Measurements from ENCODE around the gene CIB1. TPM values are rescaled to one million over a fixed set of nuclear protein-coding genes. Genes with fewer than 3 reads are reported as not detected.

The CIB1 gene
- total RNA-seq, 1 experiment from 2014 or later, result 113 TPM

DNA sequence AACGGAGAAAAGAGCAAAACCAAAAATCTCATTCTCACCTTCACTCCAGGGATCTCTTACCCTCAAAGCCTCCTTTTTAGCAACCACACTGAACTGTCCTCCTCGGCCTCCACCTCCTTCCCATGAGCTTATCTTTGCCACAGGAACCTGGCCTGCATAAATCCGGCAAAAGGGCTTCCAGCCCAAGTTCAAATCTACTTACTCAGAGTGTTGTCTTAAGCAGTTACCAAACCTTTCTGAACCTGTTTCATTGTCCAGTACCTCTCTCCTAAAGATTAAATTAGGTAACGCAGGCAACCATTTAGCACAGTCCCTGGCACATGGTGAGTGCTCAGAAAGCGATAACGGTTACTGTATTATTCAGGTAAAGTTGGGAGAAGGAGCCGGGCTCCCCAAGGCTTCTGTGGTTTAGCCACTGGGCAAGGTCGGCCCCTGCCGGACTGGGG, 777 bp downstream of the CIB1 start:
- Histone ChIP-seq H3K4me3 (peak overlapping the region; percentile 86), H2AFZ (peak overlapping the region; percentile 89; the same call in 1 of the 2 replicates), H3K9me3 (ENCODE audit: insufficient read depth, low read depth) (no peaks in the 10 kb centered on the region), H3F3A (ENCODE audit: insufficient read depth, low read depth) (peaks cover 78% of the 10 kb centered on the region), H4K20me1 (ENCODE audit: insufficient read depth) (0 out of 2 replicates have a peak, but pooled peaks cover 14% of the 10 kb centered on the region), H3K79me2 (ENCODE audit: low read depth) (peaks cover 49% of the 10 kb centered on the region), H3K4me2 (peak overlapping the region; percentile 94), H3K4me1 (replicated peaks; ENCODE audit: insufficient read depth) (peaks cover 57% of the 10 kb centered on the region), H3K27ac (peak overlapping the region; percentile 74), H3K27me3 (ENCODE audit: insufficient read depth, low read depth) (no peaks in the 10 kb centered on the region), H3K36me3 (ENCODE audit: low read depth) (peaks cover 16% of the 10 kb centered on the region), H3K9me2 (ENCODE audit: insufficient read depth) (no peaks in the 10 kb centered on the region)
- TF ChIP-seq, protein P1, sequence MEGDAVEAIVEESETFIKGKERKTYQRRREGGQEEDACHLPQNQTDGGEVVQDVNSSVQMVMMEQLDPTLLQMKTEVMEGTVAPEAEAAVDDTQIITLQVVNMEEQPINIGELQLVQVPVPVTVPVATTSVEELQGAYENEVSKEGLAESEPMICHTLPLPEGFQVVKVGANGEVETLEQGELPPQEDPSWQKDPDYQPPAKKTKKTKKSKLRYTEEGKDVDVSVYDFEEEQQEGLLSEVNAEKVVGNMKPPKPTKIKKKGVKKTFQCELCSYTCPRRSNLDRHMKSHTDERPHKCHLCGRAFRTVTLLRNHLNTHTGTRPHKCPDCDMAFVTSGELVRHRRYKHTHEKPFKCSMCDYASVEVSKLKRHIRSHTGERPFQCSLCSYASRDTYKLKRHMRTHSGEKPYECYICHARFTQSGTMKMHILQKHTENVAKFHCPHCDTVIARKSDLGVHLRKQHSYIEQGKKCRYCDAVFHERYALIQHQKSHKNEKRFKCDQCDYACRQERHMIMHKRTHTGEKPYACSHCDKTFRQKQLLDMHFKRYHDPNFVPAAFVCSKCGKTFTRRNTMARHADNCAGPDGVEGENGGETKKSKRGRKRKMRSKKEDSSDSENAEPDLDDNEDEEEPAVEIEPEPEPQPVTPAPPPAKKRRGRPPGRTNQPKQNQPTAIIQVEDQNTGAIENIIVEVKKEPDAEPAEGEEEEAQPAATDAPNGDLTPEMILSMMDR (conservative IDR thresholded peaks at IDR 0.05), result peak; percentile 64; the same call in 1 of the 2 replicates
- TF ChIP-seq EZH2 (IDR thresholded peaks at IDR 0.05; ENCODE audit: low read depth), result no peak
- intact Hi-C loops (cut with micrococcal nuclease; ENCODE audit: unreplicated experiment), result loop anchor here (1.0 to 5.0 kb wide), 4 partner anchors 32 to 341 kb away; partner anchors contain the start of genes AP3S2 and NGRN
- DNase-seq, result no peak
- POLR2A ChIA-PET (ENCODE audit: unreplicated experiment), result interaction anchor here (0.6 kb wide), 1 partner anchor 74 kb away, joined by 6 read pairs; no protein-coding TSS in a partner anchor
- CTCF ChIA-PET, result interaction anchor here (0.8 kb wide), 1 partner anchor 59 kb away, joined by 3 read pairs; no protein-coding TSS in a partner anchor
- no TSS peak for BruUV-seq (replicated peaks)

DNA sequence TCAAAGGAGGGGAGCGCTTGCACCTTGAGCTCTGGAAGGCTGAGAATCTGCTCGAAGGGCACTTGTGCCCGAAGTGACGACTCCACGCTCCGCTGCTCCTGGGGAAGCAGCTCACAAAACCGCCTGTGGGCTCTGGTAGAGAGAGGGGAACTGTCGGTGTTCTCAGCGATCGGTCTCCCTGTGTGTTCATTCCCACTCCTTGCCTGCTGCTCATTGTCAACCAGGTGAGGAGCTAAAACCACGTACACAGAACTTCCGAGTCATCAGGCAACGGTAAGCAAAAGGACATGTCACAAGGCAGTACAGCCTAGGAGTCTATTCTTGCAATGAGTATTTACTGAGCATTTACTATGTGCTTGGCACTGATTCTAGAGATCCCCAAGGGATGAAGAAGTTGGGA, 1.5 kb downstream of the CIB1 start:
- BruUV-seq (replicated peaks), result no TSS peak
- H3K4me1 ChIP-seq (replicated peaks; ENCODE audit: insufficient read depth), result peaks cover 54% of the 10 kb centered on the region

DNA sequence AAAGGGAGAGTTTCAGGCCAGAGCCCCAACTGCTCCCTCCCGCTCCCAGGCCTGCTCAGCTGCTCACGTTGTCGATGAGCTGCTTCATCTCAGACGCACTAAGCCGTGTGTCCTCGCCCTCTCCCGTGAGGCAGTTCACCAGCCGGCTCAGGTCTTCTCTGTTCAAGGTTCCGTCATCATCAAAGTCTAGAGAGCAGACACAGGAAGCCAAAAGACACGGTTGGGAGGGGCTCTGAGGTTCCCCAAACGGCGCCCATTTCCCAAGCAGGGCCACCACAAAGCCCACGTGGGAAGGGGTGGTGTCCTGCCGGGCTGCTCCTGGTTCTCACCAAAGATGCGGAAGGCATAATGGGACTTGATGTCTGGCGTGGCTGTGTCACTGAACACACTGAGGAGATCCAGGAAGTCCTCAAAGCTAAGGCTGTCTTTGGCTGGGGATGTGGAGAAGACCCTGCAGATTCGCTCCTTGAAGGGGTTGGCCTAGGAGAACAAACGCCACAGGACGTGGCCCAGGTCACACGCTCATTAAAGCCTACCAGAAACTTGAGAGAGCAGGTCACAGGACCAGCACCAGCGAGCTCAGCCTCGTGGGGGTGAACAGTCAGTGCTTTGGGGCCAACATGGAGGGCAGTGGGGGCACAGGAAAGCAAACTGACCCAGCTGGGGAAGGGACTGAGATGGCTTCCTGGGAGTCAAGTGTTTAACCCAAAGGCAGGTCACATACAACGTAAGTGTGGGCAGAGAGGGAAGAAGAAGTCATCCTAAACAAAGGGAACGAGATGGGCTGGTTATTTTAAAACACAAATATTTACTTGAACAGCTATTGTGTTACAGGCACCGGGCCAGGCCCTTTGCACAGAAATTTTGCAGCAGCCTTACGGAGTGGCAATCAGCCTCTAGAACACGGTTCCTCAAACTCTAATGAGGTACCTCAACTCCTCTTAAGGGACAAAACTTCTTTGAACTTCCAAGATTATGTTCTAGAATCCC, 2.4 kb downstream of the CIB1 start:
- POLR2A ChIA-PET (ENCODE audit: unreplicated experiment), result interaction anchor here (0.7 kb wide), 1 partner anchor 10 kb away, joined by 5 read pairs; no protein-coding TSS in a partner anchor
- Histone ChIP-seq H3K4me1 (replicated peaks; ENCODE audit: insufficient read depth) (peaks cover 46% of the 10 kb centered on the region), H3K27ac (no peak overlapping the region), H3F3A (ENCODE audit: insufficient read depth, low read depth) (peaks cover 79% of the 10 kb centered on the region), H3K4me3 (peak overlapping the region; percentile 86; the same call in 1 of the 2 replicates), H3K4me2 (peak overlapping the region; percentile 94), H3K79me2 (ENCODE audit: low read depth) (peaks cover 46% of the 10 kb centered on the region), H3K9me3 (ENCODE audit: insufficient read depth, low read depth) (no peaks in the 10 kb centered on the region), H3K27me3 (ENCODE audit: insufficient read depth, low read depth) (no peaks in the 10 kb centered on the region), H3K36me3 (ENCODE audit: low read depth) (0 out of 2 replicates have a peak, but pooled peaks cover 15% of the 10 kb centered on the region), H4K20me1 (ENCODE audit: insufficient read depth) (peaks cover 14% of the 10 kb centered on the region; the same call in 1 of the 2 replicates), H3K9me2 (ENCODE audit: insufficient read depth) (no peaks in the 10 kb centered on the region), H2AFZ (no peak overlapping the region)
- no TSS peak for BruUV-seq (replicated peaks)
- no peak for DNase-seq
- TF ChIP-seq EZH2 (IDR thresholded peaks at IDR 0.05; ENCODE audit: low read depth), result no peak
- TF ChIP-seq, protein P1 (conservative IDR thresholded peaks at IDR 0.05), result no peak
- intact Hi-C loops (cut with micrococcal nuclease; ENCODE audit: unreplicated experiment), result loop anchor here (2.0 to 5.0 kb wide), 3 partner anchors 55 to 339 kb away; partner anchors contain the start of gene AP3S2
- CTCF ChIA-PET, result no interaction called here

More for the DNA sequence above, 1.5 kb downstream of the CIB1 start:
- TF ChIP-seq EZH2 (IDR thresholded peaks at IDR 0.05; ENCODE audit: low read depth), result no peak
- 0 out of 2 replicates have a peak, but pooled peaks cover 13% of the 10 kb centered on the region for H3K36me3 ChIP-seq (ENCODE audit: low read depth)
- H3K4me3 ChIP-seq, result peak overlapping the region; percentile 86
- 0 out of 2 replicates have a peak, but pooled peaks cover 14% of the 10 kb centered on the region for H4K20me1 ChIP-seq (ENCODE audit: insufficient read depth)
- intact Hi-C loops (cut with micrococcal nuclease; ENCODE audit: unreplicated experiment), result loop anchor here (2.0 to 5.0 kb wide), 3 partner anchors 55 to 340 kb away; partner anchors contain the start of gene AP3S2
- peaks cover 49% of the 10 kb centered on the region for H3K79me2 ChIP-seq (ENCODE audit: low read depth)
- DNase-seq, result peak in 1 of 2 experiments; percentile 52
- H3K9me3 ChIP-seq (ENCODE audit: insufficient read depth, low read depth), result no peaks in the 10 kb centered on the region
- H3K4me2 ChIP-seq, result peak overlapping the region; percentile 94
- ChIA-PET POLR2A (ENCODE audit: unreplicated experiment) (interaction anchor here (0.6 to 0.7 kb wide), 2 partner anchors 11 to 31 kb away, joined by 4 to 5 read pairs; partner anchors contain the start of gene SEMA4B), CTCF (no interaction called here)
- H3K27me3 ChIP-seq (ENCODE audit: insufficient read depth, low read depth), result no peaks in the 10 kb centered on the region
- H2AFZ ChIP-seq, result no peak overlapping the region
- peaks cover 75% of the 10 kb centered on the region for H3F3A ChIP-seq (ENCODE audit: insufficient read depth, low read depth)
- H3K9me2 ChIP-seq (ENCODE audit: insufficient read depth), result no peaks in the 10 kb centered on the region
- no peak overlapping the region for H3K27ac ChIP-seq
